HL-60 (cell line): ENCODE data around the gene RFTN1.

ENCODE experiments used
- DNase-seq, 2 experiments: peaks; one replicate each; pipeline ENCODE4 v3.0.0-alpha.2; 2010 to 2020; ENCODE audit warnings: low read depth in 1 of 2, low spot score in 1 of 2
- H3K27ac ChIP-seq: fragments of 250-450 bp; sonication (Bioruptor Pico); replicated peaks from 2 replicates; pipeline ENCODE4 v1.5.1; 2020; ENCODE audit warnings: mild to moderate bottlenecking, moderate library complexity
- H3K27me3 ChIP-seq: fragments of 250-450 bp; sonication (Bioruptor Pico); 2 replicates; pipeline ENCODE4 v1.5.1; 2021; ENCODE audit warnings: mild to moderate bottlenecking, moderate library complexity; ENCODE audit not compliant: insufficient read depth, poor library complexity, severe bottlenecking
- H3K4me3 ChIP-seq: replicated peaks from 2 replicates; pipeline ENCODE4 v1.5.1; 2011; ENCODE audit warnings: mild to moderate bottlenecking, control low read depth, low read length; ENCODE audit not compliant: insufficient read depth
- GABPA ChIP-seq: IDR thresholded peaks from 2 replicates; pipeline ENCODE4 v1.6.1; 2012; ENCODE audit warnings: low read depth
- POLR2AphosphoS5 ChIP-seq: IDR thresholded peaks from 2 replicates; pipeline ENCODE4 v1.6.1; 2012; ENCODE audit warnings: low read depth
- SPI1 ChIP-seq: IDR thresholded peaks from 2 replicates; pipeline ENCODE4 v1.6.1; 2012; ENCODE audit warnings: low read depth, mild to moderate bottlenecking, borderline replicate concordance
- TF ChIP-seq, protein P1 (sequence below): IDR thresholded peaks from 2 replicates; pipeline ENCODE4 v1.6.1; 2012; ENCODE audit warnings: low read depth; ENCODE audit not compliant: insufficient replicate concordance
- TF ChIP-seq, protein P2 (sequence below): IDR thresholded peaks from one replicate; pipeline ENCODE4 v1.5.1; 2011; ENCODE audit warnings: low read length, control low read depth, inconsistent platforms; ENCODE audit not compliant: insufficient read depth

The RFTN1 gene

DNA sequence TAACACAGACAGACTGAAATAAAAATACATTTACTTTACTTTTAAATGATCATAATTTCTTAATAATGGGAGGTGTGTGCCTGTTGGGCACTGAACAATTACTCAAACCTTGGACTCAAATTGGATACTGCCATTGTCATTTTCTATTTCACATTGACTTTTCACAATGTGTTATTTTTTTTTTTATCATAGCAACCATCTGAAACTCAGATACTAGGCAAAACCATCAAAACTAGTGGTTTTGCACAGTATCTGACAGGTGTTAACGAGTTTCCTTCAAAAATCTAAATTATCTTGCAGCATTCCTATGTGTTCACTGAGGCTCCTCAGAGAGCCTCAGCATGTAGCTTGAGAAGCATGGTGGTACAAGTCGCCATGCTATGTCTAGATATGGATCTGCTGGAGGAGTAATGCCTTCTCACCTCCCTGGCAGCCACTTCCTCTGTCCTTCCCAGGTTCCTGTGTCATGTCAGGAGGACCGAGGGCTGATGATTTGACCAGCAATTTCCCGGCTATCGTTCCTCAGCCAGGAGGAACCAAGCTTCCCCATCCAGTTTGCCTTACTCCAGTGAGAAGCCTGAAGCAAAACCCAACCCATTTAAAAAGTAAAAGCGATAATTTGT is 29.9 kb upstream of the RFTN1 start:
- H3K27ac ChIP-seq: no peak overlapping the region
- no peak for DNase-seq
- no peaks in the 10 kb centered on the region for H3K27me3 ChIP-seq
- TF ChIP-seq POLR2AphosphoS5 (no peak), SPI1 (no peak), GABPA (no peak)
- TF ChIP-seq, protein P1, sequence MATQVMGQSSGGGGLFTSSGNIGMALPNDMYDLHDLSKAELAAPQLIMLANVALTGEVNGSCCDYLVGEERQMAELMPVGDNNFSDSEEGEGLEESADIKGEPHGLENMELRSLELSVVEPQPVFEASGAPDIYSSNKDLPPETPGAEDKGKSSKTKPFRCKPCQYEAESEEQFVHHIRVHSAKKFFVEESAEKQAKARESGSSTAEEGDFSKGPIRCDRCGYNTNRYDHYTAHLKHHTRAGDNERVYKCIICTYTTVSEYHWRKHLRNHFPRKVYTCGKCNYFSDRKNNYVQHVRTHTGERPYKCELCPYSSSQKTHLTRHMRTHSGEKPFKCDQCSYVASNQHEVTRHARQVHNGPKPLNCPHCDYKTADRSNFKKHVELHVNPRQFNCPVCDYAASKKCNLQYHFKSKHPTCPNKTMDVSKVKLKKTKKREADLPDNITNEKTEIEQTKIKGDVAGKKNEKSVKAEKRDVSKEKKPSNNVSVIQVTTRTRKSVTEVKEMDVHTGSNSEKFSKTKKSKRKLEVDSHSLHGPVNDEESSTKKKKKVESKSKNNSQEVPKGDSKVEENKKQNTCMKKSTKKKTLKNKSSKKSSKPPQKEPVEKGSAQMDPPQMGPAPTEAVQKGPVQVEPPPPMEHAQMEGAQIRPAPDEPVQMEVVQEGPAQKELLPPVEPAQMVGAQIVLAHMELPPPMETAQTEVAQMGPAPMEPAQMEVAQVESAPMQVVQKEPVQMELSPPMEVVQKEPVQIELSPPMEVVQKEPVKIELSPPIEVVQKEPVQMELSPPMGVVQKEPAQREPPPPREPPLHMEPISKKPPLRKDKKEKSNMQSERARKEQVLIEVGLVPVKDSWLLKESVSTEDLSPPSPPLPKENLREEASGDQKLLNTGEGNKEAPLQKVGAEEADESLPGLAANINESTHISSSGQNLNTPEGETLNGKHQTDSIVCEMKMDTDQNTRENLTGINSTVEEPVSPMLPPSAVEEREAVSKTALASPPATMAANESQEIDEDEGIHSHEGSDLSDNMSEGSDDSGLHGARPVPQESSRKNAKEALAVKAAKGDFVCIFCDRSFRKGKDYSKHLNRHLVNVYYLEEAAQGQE: no peak
- TF ChIP-seq, protein P2, sequence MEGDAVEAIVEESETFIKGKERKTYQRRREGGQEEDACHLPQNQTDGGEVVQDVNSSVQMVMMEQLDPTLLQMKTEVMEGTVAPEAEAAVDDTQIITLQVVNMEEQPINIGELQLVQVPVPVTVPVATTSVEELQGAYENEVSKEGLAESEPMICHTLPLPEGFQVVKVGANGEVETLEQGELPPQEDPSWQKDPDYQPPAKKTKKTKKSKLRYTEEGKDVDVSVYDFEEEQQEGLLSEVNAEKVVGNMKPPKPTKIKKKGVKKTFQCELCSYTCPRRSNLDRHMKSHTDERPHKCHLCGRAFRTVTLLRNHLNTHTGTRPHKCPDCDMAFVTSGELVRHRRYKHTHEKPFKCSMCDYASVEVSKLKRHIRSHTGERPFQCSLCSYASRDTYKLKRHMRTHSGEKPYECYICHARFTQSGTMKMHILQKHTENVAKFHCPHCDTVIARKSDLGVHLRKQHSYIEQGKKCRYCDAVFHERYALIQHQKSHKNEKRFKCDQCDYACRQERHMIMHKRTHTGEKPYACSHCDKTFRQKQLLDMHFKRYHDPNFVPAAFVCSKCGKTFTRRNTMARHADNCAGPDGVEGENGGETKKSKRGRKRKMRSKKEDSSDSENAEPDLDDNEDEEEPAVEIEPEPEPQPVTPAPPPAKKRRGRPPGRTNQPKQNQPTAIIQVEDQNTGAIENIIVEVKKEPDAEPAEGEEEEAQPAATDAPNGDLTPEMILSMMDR: no peak
- no peak overlapping the region for H3K4me3 ChIP-seq

DNA sequence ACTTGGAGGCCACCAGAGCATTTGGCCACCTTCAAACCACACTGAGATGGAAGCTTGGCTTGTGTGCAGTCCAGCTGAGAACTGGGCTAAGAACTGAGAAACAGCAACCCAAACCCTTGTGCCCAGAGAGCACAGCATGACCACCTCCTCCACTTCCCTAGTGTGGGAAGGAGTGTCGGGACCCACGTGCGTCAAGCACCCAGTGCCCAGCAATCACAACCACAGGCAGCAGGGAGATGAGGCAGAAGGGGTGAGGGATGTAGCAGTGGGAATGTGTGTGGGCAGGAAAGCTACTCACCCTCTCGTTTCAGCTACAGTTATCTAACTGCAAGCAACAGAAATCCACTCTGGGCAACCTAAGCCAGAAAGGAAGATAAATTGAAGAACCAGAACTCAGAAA is 25.0 kb upstream of the RFTN1 start:
- Histone ChIP-seq H3K27me3 (peaks cover 2% of the 10 kb centered on the region), H3K4me3 (no peak overlapping the region), H3K27ac (no peak overlapping the region)
- TF ChIP-seq POLR2AphosphoS5 (no peak), GABPA (no peak), SPI1 (no peak)
- TF ChIP-seq, protein P1: no peak
- TF ChIP-seq, protein P2: no peak
- no peak for DNase-seq

DNA sequence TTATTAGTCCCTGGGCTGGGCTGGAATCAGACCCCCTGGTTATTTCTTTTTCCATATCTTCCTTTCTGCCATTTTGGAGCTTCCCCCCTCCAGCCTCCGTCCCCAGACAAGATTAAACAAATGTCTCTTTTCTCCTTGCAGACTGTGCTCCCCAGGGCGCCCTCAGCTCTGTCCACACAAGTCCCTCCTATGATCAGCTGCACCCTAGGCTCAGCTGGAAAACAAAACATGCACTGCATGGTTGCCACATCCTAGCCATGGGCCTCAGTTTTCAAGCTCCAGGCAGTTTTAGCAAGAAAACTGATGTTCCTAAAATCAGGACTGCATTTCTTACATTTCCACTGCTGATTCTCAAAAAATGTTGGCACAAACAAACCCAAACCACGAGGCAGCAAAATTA is 23.5 kb upstream of the RFTN1 start:
- H3K27me3 ChIP-seq: peaks cover 7% of the 10 kb centered on the region
- no peak for TF ChIP-seq POLR2AphosphoS5
- no peak for DNase-seq
- H3K4me3 ChIP-seq: no peak overlapping the region
- no peak overlapping the region for H3K27ac ChIP-seq

DNA sequence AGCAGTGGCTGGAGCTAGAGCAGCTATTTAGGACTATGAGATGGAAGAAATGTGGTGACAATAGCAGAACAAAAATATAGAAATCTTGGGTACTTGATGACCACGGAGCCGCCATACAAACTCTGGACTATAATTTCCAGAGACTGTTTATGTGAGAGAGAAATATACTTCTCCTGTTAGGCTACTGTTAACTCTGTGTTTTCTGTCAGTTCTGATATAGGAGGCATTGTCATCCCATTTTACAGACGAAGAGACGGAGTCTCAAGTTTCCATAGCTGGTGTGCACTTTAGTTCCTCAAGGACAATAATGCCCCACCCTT is 22.8 kb upstream of the RFTN1 start:
- Histone ChIP-seq H3K27ac (no peak overlapping the region), H3K4me3 (no peak overlapping the region), H3K27me3 (peaks cover 8% of the 10 kb centered on the region)
- TF ChIP-seq SPI1 (no peak), POLR2AphosphoS5 (no peak), GABPA (no peak)
- TF ChIP-seq, protein P2: no peak
- TF ChIP-seq, protein P1: no peak
- no peak for DNase-seq
